Renal cortex interstitium (tissue), 11 donors: ENCODE results near the gene PSMD9. TPM values are rescaled to one million over a fixed set of nuclear protein-coding genes. Genes with fewer than 3 reads are reported as not detected.

Experiments used
- DNase-seq, 11 donors: peaks; one replicate each; pipeline ENCODE4 v3.0.0-alpha.2; 2013; ENCODE audit warnings: low read depth in 9 of 11, low spot score in 4 of 11; ENCODE audit errors: extremely low read depth in 1 of 11
- polyA plus RNA-seq, 3 donors: library from polyadenylated mRNA; unstranded; fragments of 120-200 nt; gene quantifications; one replicate each; pipeline ENCODE4 v1.2.1, GENCODE V29; 2013; ENCODE audit not compliant: insufficient read length in 3 of 3

PSMD9 gene
- polyA plus RNA-seq, 3 donors = 48.0 to 61.5 (median 54.7) TPM

DNA sequence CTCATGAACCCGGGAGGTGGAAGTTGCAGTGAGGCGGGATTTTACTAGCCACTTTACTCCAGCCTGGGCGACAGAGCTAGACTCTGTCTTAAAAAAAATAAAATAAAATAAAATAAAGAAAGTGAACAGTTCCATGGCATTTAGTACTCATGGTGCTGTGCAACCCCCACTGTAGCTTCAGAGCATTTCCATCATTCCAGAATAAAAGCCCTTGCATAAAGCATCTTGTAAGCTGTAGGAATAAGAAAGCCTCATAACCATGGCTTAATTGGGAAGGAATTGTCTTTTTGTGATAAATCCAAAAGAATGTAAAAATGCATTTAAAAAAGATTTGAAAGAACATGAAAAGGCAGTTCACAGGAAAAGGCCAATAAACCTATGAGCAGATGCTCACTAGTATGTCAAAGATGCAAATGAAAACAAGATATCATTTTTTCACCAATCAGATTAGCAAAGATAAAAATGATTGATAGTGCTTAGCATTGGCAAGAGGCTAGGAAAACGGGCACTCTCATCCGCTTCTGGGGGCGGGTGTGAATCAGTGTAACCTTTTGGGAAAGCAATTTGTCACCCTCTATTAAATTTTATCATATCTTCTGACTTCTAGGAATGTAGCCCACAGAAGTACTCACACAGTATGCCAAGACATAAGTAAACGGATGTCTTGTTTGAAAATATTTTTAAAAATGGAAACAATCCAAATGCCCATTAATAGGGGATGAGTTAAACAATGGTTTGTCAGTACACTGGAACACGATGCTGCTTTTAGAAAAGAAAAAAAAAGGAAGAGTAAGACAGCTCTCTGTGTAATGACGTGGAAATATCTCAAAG, 76.4 kb downstream of the PSMD9 start:
- no peak for DNase-seq

DNA sequence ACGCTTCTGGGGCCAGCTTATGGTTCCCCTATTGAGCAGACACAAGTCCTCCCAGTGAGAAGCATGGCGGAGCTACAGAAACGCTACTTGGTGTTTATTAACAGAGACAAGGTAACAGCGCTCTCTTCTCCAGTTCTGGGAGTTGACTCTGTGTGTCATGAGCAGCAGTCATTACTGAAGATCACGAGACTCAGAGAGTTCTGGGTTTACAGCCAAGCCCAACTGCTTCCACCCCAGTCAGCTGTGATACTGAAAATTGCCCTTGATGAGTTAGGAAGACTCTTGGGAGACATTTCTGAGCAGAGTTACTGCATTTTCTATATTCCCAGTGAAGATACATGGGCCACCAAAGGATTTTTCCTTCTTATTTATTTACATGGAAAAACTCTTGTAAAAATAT, 78.4 kb downstream of the PSMD9 start:
- no peak for DNase-seq

Other genes with a start within 250 kb of the PSMD9 start
- 1 to 10 TPM; 1.7 to 2.2 (median 1.9) TPM for gene MORN3, start 219.1 kb upstream of the PSMD9 start, polyA plus RNA-seq
- 10 to 100 TPM in 2 of 3 donors, 1 to 10 TPM in 1; 9.8 to 18.2 (median 10.7) TPM for gene TMEM120B, start 176.0 kb upstream of the PSMD9 start, polyA plus RNA-seq
- gene RHOF, start 95.1 kb upstream of the PSMD9 start, polyA plus RNA-seq = 10 to 100 TPM; 12.6 to 17.9 (median 13.4) TPM
- 10 to 100 TPM; 14.1 to 17.3 (median 17.1) TPM for gene SETD1B, start 84.8 kb upstream of the PSMD9 start, polyA plus RNA-seq
- gene HPD, start 29.9 kb upstream of the PSMD9 start, polyA plus RNA-seq = 1 to 10 TPM; 3.2 to 5.0 (median 3.5) TPM
- 10 to 100 TPM in 2 of 3 donors, 1 to 10 TPM in 1; 9.2 to 17.1 (median 12.7) TPM for gene CFAP251, start 29.8 kb downstream of the PSMD9 start, polyA plus RNA-seq
- 10 to 100 TPM; 37.5 to 41.7 (median 41.3) TPM for gene BCL7A, start 133.1 kb downstream of the PSMD9 start, polyA plus RNA-seq
- 10 to 100 TPM; 30.5 to 40.5 (median 35.0) TPM for gene MLXIP, start 190.0 kb downstream of the PSMD9 start, polyA plus RNA-seq